ENCODE data around the gene NDUFS3.
"Not testable (repeated sequence)": the region's sequence is repeated elsewhere in the genome, so short reads cannot be mapped to it uniquely, and the experiment has no call there.

Gene NDUFS3

GRCh38 chr11:47545298-47545697 lies 33.6 kb upstream of the NDUFS3 start:
- no peaks in the 10 kb centered on the region for H3K27me3 ChIP-seq (ENCODE audit: insufficient read depth, low read depth, severe bottlenecking)
- peaks cover 29% of the 10 kb centered on the region for H3K36me3 ChIP-seq
- no peak overlapping the region for H3K4me3 ChIP-seq (ENCODE audit: low read depth, low read length)
- TF ChIP-seq, protein P1, sequence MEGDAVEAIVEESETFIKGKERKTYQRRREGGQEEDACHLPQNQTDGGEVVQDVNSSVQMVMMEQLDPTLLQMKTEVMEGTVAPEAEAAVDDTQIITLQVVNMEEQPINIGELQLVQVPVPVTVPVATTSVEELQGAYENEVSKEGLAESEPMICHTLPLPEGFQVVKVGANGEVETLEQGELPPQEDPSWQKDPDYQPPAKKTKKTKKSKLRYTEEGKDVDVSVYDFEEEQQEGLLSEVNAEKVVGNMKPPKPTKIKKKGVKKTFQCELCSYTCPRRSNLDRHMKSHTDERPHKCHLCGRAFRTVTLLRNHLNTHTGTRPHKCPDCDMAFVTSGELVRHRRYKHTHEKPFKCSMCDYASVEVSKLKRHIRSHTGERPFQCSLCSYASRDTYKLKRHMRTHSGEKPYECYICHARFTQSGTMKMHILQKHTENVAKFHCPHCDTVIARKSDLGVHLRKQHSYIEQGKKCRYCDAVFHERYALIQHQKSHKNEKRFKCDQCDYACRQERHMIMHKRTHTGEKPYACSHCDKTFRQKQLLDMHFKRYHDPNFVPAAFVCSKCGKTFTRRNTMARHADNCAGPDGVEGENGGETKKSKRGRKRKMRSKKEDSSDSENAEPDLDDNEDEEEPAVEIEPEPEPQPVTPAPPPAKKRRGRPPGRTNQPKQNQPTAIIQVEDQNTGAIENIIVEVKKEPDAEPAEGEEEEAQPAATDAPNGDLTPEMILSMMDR (IDR thresholded peaks at IDR 0.05; ENCODE audit: low read depth, low read length), result no peak
- no peak overlapping the region for H3K27ac ChIP-seq
- DNase-seq, result no peak
- no peaks in the 10 kb centered on the region for H3K9me3 ChIP-seq (ENCODE audit: severe bottlenecking)

DNA sequence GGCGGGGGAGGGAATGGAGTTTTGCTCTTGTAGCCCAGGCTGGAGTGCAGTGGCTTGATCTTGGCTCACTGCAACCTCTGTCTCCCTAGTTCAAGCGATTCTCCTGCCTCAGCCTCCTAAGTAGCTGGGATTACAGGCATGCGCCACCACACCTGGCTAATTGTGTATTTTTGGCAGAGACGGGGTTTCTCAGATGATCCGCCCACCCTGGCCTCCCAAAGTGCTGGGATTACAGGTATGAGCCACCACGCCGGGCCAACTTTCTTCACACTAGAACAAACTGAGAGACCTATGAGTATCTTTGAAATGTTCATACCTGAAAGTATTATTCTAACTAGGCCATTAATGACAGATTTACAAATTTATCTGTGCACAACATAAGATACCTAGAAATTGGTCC lies 32.6 kb upstream of the NDUFS3 start:
- DNase-seq; H3K9me3 ChIP-seq (ENCODE audit: severe bottlenecking); H3K27ac ChIP-seq; H3K27me3 ChIP-seq (ENCODE audit: insufficient read depth, low read depth, severe bottlenecking); H3K4me3 ChIP-seq (ENCODE audit: low read depth, low read length): not testable (repeated sequence)
- peaks cover 30% of the 10 kb centered on the region for H3K36me3 ChIP-seq

DNA sequence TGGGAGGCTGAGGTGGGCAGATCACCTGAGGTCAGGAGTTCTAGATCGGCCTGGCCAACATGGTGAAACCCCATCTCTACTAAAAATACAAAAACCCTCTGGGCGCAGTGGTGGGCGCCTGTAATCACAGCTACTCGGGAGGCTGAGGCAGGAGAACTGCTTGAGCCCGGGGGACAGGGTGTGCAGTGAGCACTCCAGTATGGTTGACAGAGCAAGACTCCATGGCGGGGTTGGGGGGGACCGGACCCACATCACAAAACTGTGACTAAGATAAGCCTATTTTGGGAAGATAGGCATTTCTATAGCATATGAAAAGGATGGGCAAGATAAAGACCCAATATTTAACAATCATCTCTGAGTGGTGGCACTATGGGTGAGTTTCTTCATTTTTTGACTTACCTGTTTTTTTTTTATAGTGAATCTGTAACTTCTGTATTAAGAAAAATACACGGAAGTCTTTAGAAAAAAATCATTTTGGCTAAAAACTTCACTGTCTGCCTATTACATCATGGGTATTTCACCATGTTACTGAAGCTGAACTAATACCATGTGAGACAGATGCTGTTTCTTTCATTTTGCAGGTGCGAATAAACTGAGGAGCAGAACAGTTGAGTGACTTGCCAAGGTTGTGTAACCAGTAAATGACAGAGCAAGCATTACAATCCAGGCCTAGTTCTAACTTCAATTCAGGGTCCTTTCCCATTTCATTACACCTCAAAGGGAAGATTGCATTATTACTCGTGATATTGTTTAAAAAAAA lies 28.4 kb upstream of the NDUFS3 start:
- DNase-seq, result no peak
- H3K4me3 ChIP-seq (ENCODE audit: low read depth, low read length), result no peak overlapping the region
- no peak overlapping the region for H3K27ac ChIP-seq
- no peaks in the 10 kb centered on the region for H3K9me3 ChIP-seq (ENCODE audit: severe bottlenecking)
- TF ChIP-seq, protein P1 (IDR thresholded peaks at IDR 0.05; ENCODE audit: low read depth, low read length), result no peak
- peaks cover 29% of the 10 kb centered on the region for H3K36me3 ChIP-seq
- H3K27me3 ChIP-seq (ENCODE audit: insufficient read depth, low read depth, severe bottlenecking), result no peaks in the 10 kb centered on the region

- DNase-seq, result no peak
- H3K4me3 ChIP-seq (ENCODE audit: low read depth, low read length), result no peak overlapping the region
Observed at GRCh38 chr11:47551086-47551485, 27.8 kb upstream of the NDUFS3 start.

DNA sequence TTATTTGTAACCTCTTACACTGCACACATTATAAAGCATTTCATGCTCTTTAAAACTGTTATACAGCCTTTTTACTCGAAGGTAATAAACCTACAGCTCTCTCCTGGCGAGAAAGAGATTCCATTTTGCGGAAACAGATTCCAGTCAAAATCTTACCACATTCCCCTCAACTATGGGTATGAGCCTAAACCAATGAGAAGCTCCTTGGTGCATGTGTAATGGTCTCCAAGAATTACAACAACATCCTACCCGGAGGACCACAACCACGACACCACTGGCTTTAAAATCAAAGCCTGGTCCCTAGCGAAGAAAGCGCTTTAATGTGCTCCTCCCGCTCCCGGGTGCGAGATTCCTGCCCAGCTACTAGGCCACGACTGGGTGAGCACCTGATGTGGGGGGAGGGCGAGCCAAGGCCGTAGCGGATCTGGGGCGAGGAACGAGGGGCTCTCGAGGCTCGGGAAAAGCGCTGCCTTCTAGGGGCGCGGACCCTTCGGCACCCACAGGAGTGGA lies 26.8 kb upstream of the NDUFS3 start:
- H3K36me3 ChIP-seq, result peaks cover 24% of the 10 kb centered on the region
- peak overlapping the region; percentile 98 for H3K4me3 ChIP-seq (ENCODE audit: low read depth, low read length)
- no peaks in the 10 kb centered on the region for H3K9me3 ChIP-seq (ENCODE audit: severe bottlenecking)
- TF ChIP-seq, protein P1 (IDR thresholded peaks at IDR 0.05; ENCODE audit: low read depth, low read length), result no peak
- DNase-seq, result peak; percentile 48
- H3K27ac ChIP-seq, result peak overlapping the region; percentile 86
- H3K27me3 ChIP-seq (ENCODE audit: insufficient read depth, low read depth, severe bottlenecking), result no peaks in the 10 kb centered on the region

More at GRCh38 chr11:47551086-47551485, 27.8 kb upstream of the NDUFS3 start:
- peaks cover 29% of the 10 kb centered on the region for H3K36me3 ChIP-seq
- no peak overlapping the region for H3K27ac ChIP-seq
- H3K27me3 ChIP-seq (ENCODE audit: insufficient read depth, low read depth, severe bottlenecking), result no peaks in the 10 kb centered on the region
- H3K9me3 ChIP-seq (ENCODE audit: severe bottlenecking), result no peaks in the 10 kb centered on the region
- TF ChIP-seq, protein P1 (IDR thresholded peaks at IDR 0.05; ENCODE audit: low read depth, low read length), result peak; percentile 52

- DNase-seq, result peak; percentile 92
- H3K36me3 ChIP-seq, result peaks cover 24% of the 10 kb centered on the region
- H3K9me3 ChIP-seq (ENCODE audit: severe bottlenecking), result no peaks in the 10 kb centered on the region
- no peaks in the 10 kb centered on the region for H3K27me3 ChIP-seq (ENCODE audit: insufficient read depth, low read depth, severe bottlenecking)
- peak within 1 kb of the TSS; percentile 86 for H3K27ac ChIP-seq
- TF ChIP-seq, protein P1 (IDR thresholded peaks at IDR 0.05; ENCODE audit: low read depth, low read length), result peak; percentile 85
- H3K4me3 ChIP-seq (ENCODE audit: low read depth, low read length), result peak within 1 kb of the TSS; percentile 98
Observed at GRCh38 chr11:47552566-47553405, 26.1 kb upstream of the NDUFS3 start, which contains the start of gene CELF1. CELF1 (minus strand) TSS chr11:47553132; CDS start chr11:47499523, 53,609 bp downstream.
